GM12878 (cell line): Measurements from ENCODE around the gene PHC3.

Source experiments
- BHLHE40 ChIP-seq, 2 experiments: fragments of 450-650 bp in 1 of 2; IDR thresholded peaks; 2 replicates each; pipeline ENCODE4 v1.6.1; 2011 to 2017; ENCODE audit warnings: low read depth in 2 of 2, borderline replicate concordance in 1 of 2, improper control_type of control experiment in 1 of 2, low read length in 1 of 2, mild to moderate bottlenecking in 1 of 2
- EZH2 ChIP-seq: IDR thresholded peaks from 2 replicates; pipeline ENCODE4 v1.6.1; 2012; ENCODE audit warnings: low read depth, mild to moderate bottlenecking, control low read depth, inconsistent platforms, low read length, borderline replicate concordance; ENCODE audit not compliant: control insufficient read depth
- MYB ChIP-seq: fragments of 150-350 bp; IDR thresholded peaks from 2 replicates; pipeline ENCODE4 v1.6.1; 2014; ENCODE audit warnings: mild to moderate bottlenecking, low read depth, low read length, borderline replicate concordance
- TF ChIP-seq, protein P1 (sequence below), 3 experiments: IDR thresholded peaks in 2 of 3; conservative IDR thresholded peaks in 1 of 3; 2 replicates each; pipeline ENCODE4 v1.5.1; 2011; ENCODE audit warnings: low read depth in 3 of 3, low read length in 3 of 3, mild to moderate bottlenecking in 3 of 3, control low read depth in 2 of 3, moderate library complexity in 2 of 3, inconsistent platforms in 1 of 3, mixed read lengths in 1 of 3; ENCODE audit not compliant: control insufficient read depth in 2 of 3, insufficient read depth in 1 of 3; ENCODE audit errors: extremely low read depth in 1 of 3

DNA sequence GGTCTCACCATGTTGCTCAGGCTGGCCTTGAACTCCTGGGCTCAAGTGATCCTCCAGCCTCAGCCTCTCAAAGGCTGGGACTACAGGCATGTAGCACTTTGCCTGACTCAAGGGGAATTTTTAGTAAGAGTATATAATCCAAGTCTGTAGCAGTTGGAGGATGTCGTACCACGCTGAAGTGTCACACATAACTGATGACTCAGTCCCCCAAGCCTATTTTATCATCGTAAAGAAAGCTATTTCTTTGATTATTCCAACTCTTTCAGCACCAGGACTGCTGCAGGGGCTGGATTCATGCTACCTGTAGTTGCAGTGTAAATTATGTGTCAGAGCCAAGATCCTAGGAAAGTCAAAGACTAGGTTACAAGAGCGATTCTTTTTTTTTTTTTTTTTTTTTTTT, 39.3 kb upstream of the PHC3 start:
- TF ChIP-seq MYB = no peak
- TF ChIP-seq, protein P1, sequence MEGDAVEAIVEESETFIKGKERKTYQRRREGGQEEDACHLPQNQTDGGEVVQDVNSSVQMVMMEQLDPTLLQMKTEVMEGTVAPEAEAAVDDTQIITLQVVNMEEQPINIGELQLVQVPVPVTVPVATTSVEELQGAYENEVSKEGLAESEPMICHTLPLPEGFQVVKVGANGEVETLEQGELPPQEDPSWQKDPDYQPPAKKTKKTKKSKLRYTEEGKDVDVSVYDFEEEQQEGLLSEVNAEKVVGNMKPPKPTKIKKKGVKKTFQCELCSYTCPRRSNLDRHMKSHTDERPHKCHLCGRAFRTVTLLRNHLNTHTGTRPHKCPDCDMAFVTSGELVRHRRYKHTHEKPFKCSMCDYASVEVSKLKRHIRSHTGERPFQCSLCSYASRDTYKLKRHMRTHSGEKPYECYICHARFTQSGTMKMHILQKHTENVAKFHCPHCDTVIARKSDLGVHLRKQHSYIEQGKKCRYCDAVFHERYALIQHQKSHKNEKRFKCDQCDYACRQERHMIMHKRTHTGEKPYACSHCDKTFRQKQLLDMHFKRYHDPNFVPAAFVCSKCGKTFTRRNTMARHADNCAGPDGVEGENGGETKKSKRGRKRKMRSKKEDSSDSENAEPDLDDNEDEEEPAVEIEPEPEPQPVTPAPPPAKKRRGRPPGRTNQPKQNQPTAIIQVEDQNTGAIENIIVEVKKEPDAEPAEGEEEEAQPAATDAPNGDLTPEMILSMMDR (IDR thresholded peaks at IDR 0.05 in 2 of 3, conservative IDR thresholded peaks at IDR 0.05 in 1 of 3; ENCODE audit: control insufficient read depth in 2 of 3, extremely low read depth in 1 of 3, insufficient read depth in 1 of 3, low read depth in 3 of 3, low read length in 3 of 3) = no peak
- no peak for TF ChIP-seq BHLHE40 (IDR thresholded peaks at IDR 0.05; ENCODE audit: borderline replicate concordance in 1 of 2, low read depth in 2 of 2, low read length in 1 of 2)
- no peak for TF ChIP-seq EZH2
